GM12872 (cell line): ENCODE data around the gene BPI.
A peak's percentile ranks its signal among the peaks of the same experiment; 100 is the strongest.

Experiments used
- CTCF ChIP-seq: IDR thresholded peaks from 3 replicates; pipeline ENCODE4 v1.5.1; 2011; ENCODE audit warnings: low read depth, mild to moderate bottlenecking, low read length, moderate library complexity; ENCODE audit not compliant: insufficient read depth

Gene BPI

GRCh38 chr20:38290829-38291814, 12.8 kb upstream of the BPI start:
- peak; percentile 44 for TF ChIP-seq CTCF

- TF ChIP-seq CTCF: no peak
Measured at GRCh38 chr20:38291966-38292365, 12.0 kb upstream of the BPI start.

- TF ChIP-seq CTCF: no peak
Measured at GRCh38 chr20:38293491-38294065, 10.4 kb upstream of the BPI start.

- TF ChIP-seq CTCF: no peak
Measured at GRCh38 chr20:38294076-38294591, 9.8 kb upstream of the BPI start.

GRCh38 chr20:38295811-38296210, 8.1 kb upstream of the BPI start:
- TF ChIP-seq CTCF: no peak

GRCh38 chr20:38296433-38296832, 7.5 kb upstream of the BPI start:
- TF ChIP-seq CTCF: no peak

- TF ChIP-seq CTCF: no peak
Measured at GRCh38 chr20:38297916-38298674, 5.9 kb upstream of the BPI start.
